Sciatic nerve (tissue), 2 donors: ENCODE measurements around the gene FGFBP3. TPM values are rescaled to one million over a fixed set of nuclear protein-coding genes. Genes with fewer than 3 reads are reported as not detected.

Experiments used
- ATAC-seq: fragments of 200-7000 bp; cut with Tn5 transposase; one replicate; pipeline ENCODE4 v1.9.1; 2020; ENCODE audit warnings: mild to moderate bottlenecking, moderate library complexity
- DNase-seq: peaks from one replicate; pipeline ENCODE4 v3.0.0-alpha.2; 2020; ENCODE audit warnings: low spot score
- intact Hi-C: fragments of 100-400 bp; cut with DNase I; formaldehyde crosslinking; loops from one replicate; pipeline ENCODE4 v1.14.2; 2022
- total RNA-seq: library from RNA; stranded (reverse); fragmentation: NEBNext Ultra II Directional; extraction: Animal tissue kit (Norgen Biotek cat#: 25700); gene quantifications from one replicate; pipeline ENCODE4 v1.2.1, GENCODE V29; 2021
- donor health status: DM: no; HTN: no; CAD: no.
- donor health status: DM: no; HTN: no; CAD: no.

The FGFBP3 gene
- total RNA-seq, 1 donor from 2014 or later = 6.0 TPM

DNA sequence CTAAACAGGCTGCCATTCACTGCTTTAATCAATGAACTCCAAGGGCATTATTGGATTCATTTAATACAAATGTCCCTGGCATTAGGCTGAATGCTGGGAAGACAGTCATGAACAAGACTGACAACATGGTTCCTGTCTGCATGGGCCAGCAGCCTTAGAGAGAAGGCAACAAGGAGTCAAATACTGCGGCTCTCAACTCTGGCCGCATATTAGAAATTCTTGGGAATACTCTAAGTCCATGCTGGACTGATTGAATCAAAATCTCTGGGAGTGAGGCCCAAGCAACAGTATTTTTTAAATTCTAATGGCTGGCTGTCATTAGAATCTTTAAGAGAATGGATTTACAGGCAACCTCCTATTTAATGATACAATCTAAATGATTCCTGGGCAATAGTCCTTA lies 34.1 kb downstream of the FGFBP3 start:
- no peak for ATAC-seq
- DNase-seq = no peak
- intact Hi-C loops = no loop called here

- intact Hi-C loops = no loop called here
- DNase-seq = no peak
- no peak for ATAC-seq
Measured at GRCh38 chr10:91865562-91866081, 43.7 kb downstream of the FGFBP3 start.

DNA sequence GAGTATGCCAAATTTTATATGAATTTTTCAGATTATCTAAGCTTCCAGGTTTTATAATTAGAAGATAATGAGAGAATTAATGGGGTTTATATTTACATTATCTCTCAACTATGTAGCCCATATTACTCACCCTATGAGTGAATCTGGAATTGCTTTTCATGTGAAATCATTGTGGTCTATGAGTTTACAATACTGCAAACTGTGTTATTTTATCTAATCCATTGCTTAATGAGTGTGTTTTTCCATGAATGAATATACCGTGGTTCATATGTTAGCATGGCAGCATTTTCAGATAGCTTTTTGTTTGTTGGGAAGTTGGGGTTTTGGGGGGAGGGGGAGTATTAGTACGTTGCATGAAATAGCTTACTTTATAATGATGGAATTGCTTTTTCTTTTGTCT lies 44.5 kb downstream of the FGFBP3 start:
- intact Hi-C loops = no loop called here

GRCh38 chr10:91864099-91864498 lies 45.2 kb downstream of the FGFBP3 start:
- ATAC-seq (no peak), DNase-seq (no peak)
- intact Hi-C loops = no loop called here

More for the DNA sequence above, 44.5 kb downstream of the FGFBP3 start:
- DNase-seq (no peak), ATAC-seq (no peak)

DNA sequence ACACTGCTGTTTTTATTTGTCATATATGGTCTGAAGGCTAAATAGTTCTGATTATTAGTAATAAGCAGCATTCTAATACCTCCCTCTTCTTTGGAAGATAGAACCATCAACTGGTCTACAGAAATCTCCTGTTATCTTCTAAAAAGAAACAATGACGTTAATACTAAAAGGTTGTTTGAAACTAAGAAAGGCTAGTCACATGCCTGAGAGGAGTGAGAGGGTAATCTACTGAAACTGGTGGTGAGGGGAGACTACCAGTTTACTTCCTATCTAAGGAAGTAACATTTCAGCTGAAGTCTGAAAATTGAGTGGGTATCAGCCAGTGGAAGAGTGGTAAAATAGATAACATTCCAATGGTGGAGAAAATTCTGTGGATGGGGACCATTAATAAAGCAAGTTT lies 48.4 kb downstream of the FGFBP3 start:
- intact Hi-C loops = no loop called here
- DNase-seq = no peak
- no peak for ATAC-seq

DNA sequence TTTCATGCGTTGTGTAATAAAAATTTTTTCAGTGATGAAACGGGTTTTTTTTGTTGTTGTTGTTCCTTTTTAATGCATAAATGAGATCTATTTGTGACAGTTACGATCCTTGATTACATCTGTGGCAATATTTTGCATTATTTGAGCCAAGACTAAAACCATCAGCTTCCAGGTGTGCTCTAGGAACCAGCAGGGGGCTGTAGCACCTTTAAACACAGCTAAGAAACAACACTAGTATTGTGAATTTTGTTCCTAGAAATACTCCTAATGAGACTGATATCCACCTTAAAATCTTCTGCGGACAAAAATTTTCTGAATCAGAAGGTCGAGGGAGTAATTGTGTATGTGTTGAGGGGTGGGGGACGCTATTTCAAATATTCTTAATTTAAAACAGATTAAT lies 52.6 kb downstream of the FGFBP3 start:
- ATAC-seq (no peak), DNase-seq (no peak)
- intact Hi-C loops = no loop called here

Other genes with a start within 250 kb of the FGFBP3 start
- 51.7 TPM for gene TNKS2, start 111.1 kb downstream of the FGFBP3 start, total RNA-seq
- 57.1 TPM for gene BTAF1, start 14.3 kb upstream of the FGFBP3 start, total RNA-seq